Ovary (tissue), 9 donors: Measurements from ENCODE around the gene GLT8D1. TPM values are rescaled to one million over a fixed set of nuclear protein-coding genes. Genes with fewer than 3 reads are reported as not detected.

Experiments used
- DNase-seq, 5 donors: peaks; one replicate each; pipeline ENCODE4 v3.0.0-alpha.2; 2019 to 2020
- H3K27ac ChIP-seq, 2 donors: fragments of 200-600 bp; one replicate each; pipeline versions ENCODE4 v1.5.1 to v1.8.0; 2019 to 2022
- H3K27me3 ChIP-seq: fragments of 200-600 bp; one replicate; pipeline ENCODE4 v1.8.0; 2022
- H3K36me3 ChIP-seq: fragments of 200-600 bp; sonication (generic); one replicate; pipeline ENCODE4 v1.5.1; 2019
- H3K4me1 ChIP-seq: one replicate; pipeline ENCODE4 v1.8.1; 2013; ENCODE audit warnings: mild to moderate bottlenecking, moderate library complexity; ENCODE audit not compliant: insufficient read depth
- H3K4me3 ChIP-seq: fragments of 200-600 bp; sonication (generic); one replicate; pipeline ENCODE4 v1.5.1; 2017
- H3K9me3 ChIP-seq, 2 donors: fragments of 200-600 bp in 1 of 2; sonication (generic) in 1 of 2; one replicate each; pipeline versions ENCODE4 v1.5.1 to v1.8.1; 2013 to 2019; ENCODE audit warnings: mild to moderate bottlenecking in 1 of 2, moderate library complexity in 1 of 2
- EP300 ChIP-seq: sonication (generic); formaldehyde crosslinking; IDR thresholded peaks from one replicate; pipeline ENCODE4 v1.6.1; 2017; ENCODE audit warnings: antibody characterized with exemption
- POLR2A ChIP-seq: fragments of 450-650 bp; IDR thresholded peaks from one replicate; pipeline ENCODE4 v1.6.1; 2017; ENCODE audit warnings: antibody characterized with exemption, mild to moderate bottlenecking, moderate library complexity
- WGBS, 3 donors: extraction: QIAGEN DNeasy Blood & Tissue Kit in 1 of 3; methylation state at CpG; one replicate each; pipeline versions ENCODE4 v1.1.5 to v1.1.7; 2013 to 2017; 5-methylcytosine and 5-hydroxymethylcytosine counted together
- intact Hi-C, 4 donors: fragments of 100-400 bp; cut with DNase I; formaldehyde crosslinking; loops; one replicate each; pipeline versions ENCODE4 v1.11.0 to v1.15.1; 2022 to 2023
- polyA plus RNA-seq, 2 donors: library from polyadenylated mRNA; stranded (reverse); fragments of 200-250 nt in 1 of 2; fragments of 350-450 nt in 1 of 2; fragmentation: Illumina TruSeq in 1 of 2; extraction: RNeasy Lipid Tissue Mini Kit (QIAGEN cat#74804) in 1 of 2; gene quantifications; one replicate each; pipeline ENCODE4 v1.2.3, GENCODE V29; 2013 to 2014
- total RNA-seq, 7 donors: library from RNA; depleted of rRNA in 2 of 7; stranded (reverse); fragments of >200 nt in 2 of 7; fragmentation: NEBNext Ultra II Directional in 3 of 7; extraction: Animal tissue kit (Norgen Biotek cat#: 25700) in 3 of 7; gene quantifications; one replicate each; pipeline versions ENCODE4 v1.1.0 to v1.2.4, GENCODE V29; 2016 to 2023
- TF ChIP-seq, protein P1 (sequence below), 3 donors: fragments of 450-650 bp in 2 of 3; fragments of 200-600 bp in 1 of 3; IDR thresholded peaks; one replicate each; pipeline versions ENCODE4 v1.5.1 to v1.8.0; 2016 to 2022; ENCODE audit warnings: antibody characterized with exemption in 3 of 3, mild to moderate bottlenecking in 1 of 3
- donor health status: DM: no; HTN: no; CAD: no; lungs with moderate emphysema.
- donor health status: DM: no; HTN: no; CAD: no.
- donor health status: Bipolar disorder and iron deficiency.
- donor health status: DM: yes; HTN: yes; CAD: no.
- donor health status: DM: no; HTN: no; CAD: no.
- donor health status: DM: yes; HTN: yes; CAD: no.

GLT8D1 gene
- total and polyA plus RNA-seq, 9 donors = 42.3 to 72.9 (median 57.5) TPM

DNA sequence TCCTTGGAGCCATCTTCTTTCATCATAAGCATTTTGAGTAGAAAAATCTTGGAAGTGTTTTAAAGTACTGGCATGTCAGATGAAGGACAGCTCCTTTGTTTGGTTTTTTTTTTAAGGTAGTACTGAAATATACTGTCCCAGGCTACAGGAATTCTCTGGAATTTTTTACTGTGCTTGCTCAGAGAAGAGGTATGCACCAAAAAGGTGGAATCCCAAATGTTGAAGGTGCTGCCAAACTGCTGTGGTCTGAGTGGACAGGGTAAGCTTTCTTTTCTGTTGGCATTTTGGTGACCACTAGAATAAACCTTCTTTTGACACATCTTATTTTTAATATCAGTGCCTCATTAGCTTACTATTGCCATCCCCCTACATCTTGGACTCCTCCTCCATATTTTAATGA, 12.5 kb downstream of the GLT8D1 start:
- no peaks in the 10 kb centered on the region for H3K36me3 ChIP-seq
- no peaks in the 10 kb centered on the region for H3K27me3 ChIP-seq
- no peak overlapping the region for H3K4me3 ChIP-seq
- no peak for DNase-seq
- H3K27ac ChIP-seq = no peak overlapping the region
- TF ChIP-seq EP300 = no peak
- TF ChIP-seq, protein P1, sequence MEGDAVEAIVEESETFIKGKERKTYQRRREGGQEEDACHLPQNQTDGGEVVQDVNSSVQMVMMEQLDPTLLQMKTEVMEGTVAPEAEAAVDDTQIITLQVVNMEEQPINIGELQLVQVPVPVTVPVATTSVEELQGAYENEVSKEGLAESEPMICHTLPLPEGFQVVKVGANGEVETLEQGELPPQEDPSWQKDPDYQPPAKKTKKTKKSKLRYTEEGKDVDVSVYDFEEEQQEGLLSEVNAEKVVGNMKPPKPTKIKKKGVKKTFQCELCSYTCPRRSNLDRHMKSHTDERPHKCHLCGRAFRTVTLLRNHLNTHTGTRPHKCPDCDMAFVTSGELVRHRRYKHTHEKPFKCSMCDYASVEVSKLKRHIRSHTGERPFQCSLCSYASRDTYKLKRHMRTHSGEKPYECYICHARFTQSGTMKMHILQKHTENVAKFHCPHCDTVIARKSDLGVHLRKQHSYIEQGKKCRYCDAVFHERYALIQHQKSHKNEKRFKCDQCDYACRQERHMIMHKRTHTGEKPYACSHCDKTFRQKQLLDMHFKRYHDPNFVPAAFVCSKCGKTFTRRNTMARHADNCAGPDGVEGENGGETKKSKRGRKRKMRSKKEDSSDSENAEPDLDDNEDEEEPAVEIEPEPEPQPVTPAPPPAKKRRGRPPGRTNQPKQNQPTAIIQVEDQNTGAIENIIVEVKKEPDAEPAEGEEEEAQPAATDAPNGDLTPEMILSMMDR (IDR thresholded peaks at IDR 0.05) = no peak
- TF ChIP-seq POLR2A = no peak
- H3K4me1 ChIP-seq = no peaks in the 10 kb centered on the region
- intact Hi-C loops = no loop called here
- no peaks in the 10 kb centered on the region for H3K9me3 ChIP-seq

GRCh38 chr3:52690560-52690959, 15.0 kb downstream of the GLT8D1 start:
- H3K27me3 ChIP-seq = no peaks in the 10 kb centered on the region
- WGBS, 3 donors = 79 to 89% (median 89%) methylated on average over 2 of the region's 2 CpGs
- peaks cover 2% of the 10 kb centered on the region for H3K4me1 ChIP-seq
- H3K4me3 ChIP-seq = no peak overlapping the region
- no peak for DNase-seq
- TF ChIP-seq EP300 (no peak), POLR2A (no peak)
- TF ChIP-seq, protein P1 (IDR thresholded peaks at IDR 0.05) = no peak
- H3K9me3 ChIP-seq = no peaks in the 10 kb centered on the region
- H3K36me3 ChIP-seq = no peaks in the 10 kb centered on the region
- intact Hi-C loops = no loop called here
- no peak overlapping the region for H3K27ac ChIP-seq

DNA sequence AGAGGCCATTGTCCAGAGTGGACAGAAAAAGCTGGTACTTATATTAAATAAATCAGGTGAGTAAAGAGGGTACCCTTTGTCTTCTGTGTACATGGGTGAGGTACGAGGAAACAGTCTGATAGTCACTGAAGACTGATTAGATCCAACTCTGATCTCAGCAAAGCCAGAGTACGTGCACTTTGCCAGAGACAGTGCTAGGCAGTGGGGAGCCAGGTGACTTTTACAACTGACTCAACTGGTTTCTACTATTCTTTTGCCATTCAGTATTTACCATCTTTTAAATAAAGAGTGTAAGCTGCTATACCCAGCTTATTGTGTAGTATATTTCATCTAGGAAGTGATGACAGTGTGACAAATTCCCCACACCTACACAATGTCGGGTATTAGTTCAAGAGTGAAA, 16.4 kb downstream of the GLT8D1 start:
- Histone ChIP-seq H3K27ac (no peak overlapping the region), H3K27me3 (no peaks in the 10 kb centered on the region), H3K9me3 (no peaks in the 10 kb centered on the region), H3K36me3 (no peaks in the 10 kb centered on the region), H3K4me3 (no peak overlapping the region), H3K4me1 (peaks cover 2% of the 10 kb centered on the region)
- intact Hi-C loops = loop anchor here in 1 of 4 donors (10.0 kb wide), 1 partner anchor 154 kb away; the partner anchor contains the start of genes NT5DC2 and UQCC5
- no peak for DNase-seq
- WGBS, 3 donors = 82 to 93% (median 86%) methylated on average over 3 of the region's 3 CpGs
- TF ChIP-seq, protein P1 (IDR thresholded peaks at IDR 0.05) = no peak
- TF ChIP-seq POLR2A = no peak
- no peak for TF ChIP-seq EP300

DNA sequence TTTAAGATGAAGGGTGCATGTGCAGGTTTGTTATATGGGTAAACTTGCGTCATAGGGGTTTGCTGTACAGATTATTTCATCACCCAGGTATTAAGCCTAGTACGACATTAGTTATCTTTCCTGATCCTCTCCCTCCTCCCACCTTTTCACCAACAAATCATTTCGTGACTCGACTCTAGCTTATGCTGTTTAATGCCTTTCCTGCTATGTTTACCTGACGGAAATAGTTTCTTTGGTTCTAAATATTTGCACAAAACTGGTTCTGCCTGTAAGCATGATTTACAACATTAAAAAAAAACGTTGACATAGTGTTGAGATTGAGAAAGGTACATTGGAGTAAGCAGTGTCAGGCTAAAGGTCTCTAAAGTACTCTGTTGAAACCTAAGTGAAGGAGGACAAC, 17.3 kb downstream of the GLT8D1 start:
- 71 to 80% (median 76%) methylated on average over 6 of the region's 6 CpGs for WGBS, 3 donors
- intact Hi-C loops = loop anchor here in 1 of 4 donors (10.0 kb wide), 1 partner anchor 153 kb away; the partner anchor contains the start of genes NT5DC2 and UQCC5
- Histone ChIP-seq H3K27me3 (no peaks in the 10 kb centered on the region), H3K36me3 (no peaks in the 10 kb centered on the region), H3K9me3 (no peaks in the 10 kb centered on the region), H3K27ac (no peak overlapping the region), H3K4me3 (no peak overlapping the region), H3K4me1 (peaks cover 4% of the 10 kb centered on the region)
- TF ChIP-seq POLR2A (no peak), EP300 (no peak)
- TF ChIP-seq, protein P1 (IDR thresholded peaks at IDR 0.05) = no peak
- DNase-seq = no peak
